ENCODE results near the gene CGB8. TPM values are rescaled to one million over a fixed set of nuclear protein-coding genes. Genes with fewer than 3 reads are reported as not detected.
"Not testable (repeated sequence)": the region's sequence is repeated elsewhere in the genome, so short reads cannot be mapped to it uniquely, and the experiment has no call there.

The CGB8 gene
- total and polyA plus RNA-seq, 5 experiments from 2014 or later: not detected

- POLR2A ChIA-PET: no interaction called here
- DNase-seq (no peak), ATAC-seq (no peak)
- no peak overlapping the region for H3K4me3 Mint-ChIP-seq
- H3K4me1 Mint-ChIP-seq: peaks cover 9 to 26% (median 20%) of the 10 kb centered on the region in 4 donors
- no peaks in the 10 kb centered on the region for H3K36me3 Mint-ChIP-seq
- no peaks in the 10 kb centered on the region for H3K9me3 Mint-ChIP-seq
- peaks cover 18 to 64% (median 37%) of the 10 kb centered on the region in 5 donors for H3K27me3 Mint-ChIP-seq
- no peak overlapping the region for H3K27ac Mint-ChIP-seq
Measured at GRCh38 chr19:49061000-49061399, 12.1 kb upstream of the CGB8 start.

GRCh38 chr19:49059053-49059452 is 10.1 kb upstream of the CGB8 start:
- Mint-ChIP-seq H3K4me1 (peaks cover 9 to 27% (median 18%) of the 10 kb centered on the region in 4 donors), H3K9me3 (no peaks in the 10 kb centered on the region), H3K36me3 (no peaks in the 10 kb centered on the region), H3K27me3 (peaks cover 14 to 51% (median 30%) of the 10 kb centered on the region in 5 donors), H3K4me3 (peak overlapping the region in 5 of 10 donors; percentile 10 to 75 (median 50)), H3K27ac (no peak overlapping the region)
- POLR2A ChIA-PET: interaction anchor here (0.5 kb wide), 1 partner anchor 618 kb away, joined by 3 read pairs; the partner anchor contains the start of gene PRMT1
- ATAC-seq: no peak
- no peak for DNase-seq

GRCh38 chr19:49058562-49058961 is 9.7 kb upstream of the CGB8 start:
- Mint-ChIP-seq H3K27me3 (peaks cover 14 to 46% (median 29%) of the 10 kb centered on the region in 5 donors), H3K27ac (no peak overlapping the region), H3K4me1 (peaks cover 9 to 27% (median 18%) of the 10 kb centered on the region in 4 donors), H3K4me3 (peak overlapping the region in 7 of 10 donors; percentile 10 to 95 (median 84)), H3K9me3 (no peaks in the 10 kb centered on the region), H3K36me3 (no peaks in the 10 kb centered on the region)
- POLR2A ChIA-PET: interaction anchor here (0.5 to 1.1 kb wide), 2 partner anchors 56 to 619 kb away, joined by 3 read pairs; partner anchors contain the start of genes LIN7B and PRMT1
- peak in 1 of 10 donors; percentile 13 for DNase-seq
- no peak for ATAC-seq

GRCh38 chr19:49057636-49058234 is 8.8 kb upstream of the CGB8 start, which contains the start of gene CGB7:
CGB7 (minus strand) TSS chr19:49057749; CDS start chr19:49055375, 2,374 bp downstream.
- Mint-ChIP-seq H3K4me3 (peak within 1 kb of the TSS; percentile 78 to 95 (median 90)), H3K9me3 (no peaks in the 10 kb centered on the region), H3K27me3 (peaks cover 14 to 40% (median 26%) of the 10 kb centered on the region in 5 donors), H3K27ac (peak within 1 kb of the TSS in 5 of 10 donors; percentile 13 to 81 (median 38)), H3K4me1 (peaks cover 9 to 27% (median 18%) of the 10 kb centered on the region in 4 donors), H3K36me3 (no peaks in the 10 kb centered on the region)
- DNase-seq (peak in 5 of 10 donors; percentile 16 to 51 (median 32)), ATAC-seq (peak; percentile 38 to 51)
- POLR2A ChIA-PET: interaction anchor here (0.6 to 1.1 kb wide), 3 partner anchors 56 to 428 kb away, joined by 3 to 5 read pairs (median 3); partner anchors contain the start of gene LIN7B

- H3K27ac Mint-ChIP-seq: peak overlapping the region in 3 of 10 donors; percentile 13 to 81 (median 28)
- peak overlapping the region; percentile 78 to 95 (median 90) for H3K4me3 Mint-ChIP-seq
- H3K36me3 Mint-ChIP-seq, H3K9me3 Mint-ChIP-seq: not testable (repeated sequence)
- H3K4me1 Mint-ChIP-seq: peaks cover 9 to 27% (median 18%) of the 10 kb centered on the region in 4 donors
- DNase-seq: peak in 2 of 10 donors; percentile 3 to 15
- POLR2A ChIA-PET: interaction anchor here (0.6 to 1.1 kb wide), 3 partner anchors 57 to 65 kb away, joined by 3 read pairs; partner anchors contain the start of genes GYS1 and LIN7B
- peaks cover 14 to 40% (median 26%) of the 10 kb centered on the region in 5 donors for H3K27me3 Mint-ChIP-seq
- ATAC-seq: peak; percentile 6 to 28
Measured at GRCh38 chr19:49056902-49057596, 8.1 kb upstream of the CGB8 start.

GRCh38 chr19:49056101-49056901 is 7.4 kb upstream of the CGB8 start:
- peak; percentile 16 to 72 (median 49) for DNase-seq
- POLR2A ChIA-PET: interaction anchor here (0.7 to 1.0 kb wide), 2 partner anchors 63 to 75 kb away, joined by 3 read pairs; partner anchors contain the start of gene GYS1
- Mint-ChIP-seq H3K4me3 (peak overlapping the region; percentile 78 to 95 (median 90)), H3K9me3 (no peaks in the 10 kb centered on the region), H3K27ac (peak overlapping the region in 1 of 10 donors; percentile 11), H3K4me1 (peaks cover 9 to 27% (median 18%) of the 10 kb centered on the region in 4 donors), H3K36me3 (no peaks in the 10 kb centered on the region), H3K27me3 (peaks cover 14 to 37% (median 26%) of the 10 kb centered on the region in 5 donors)
- peak; percentile 77 to 78 for ATAC-seq

- H3K9me3 Mint-ChIP-seq, H3K36me3 Mint-ChIP-seq, H3K27me3 Mint-ChIP-seq, H3K4me3 Mint-ChIP-seq, ATAC-seq, DNase-seq, POLR2A ChIA-PET, H3K27ac Mint-ChIP-seq, H3K4me1 Mint-ChIP-seq: not testable (repeated sequence)
Measured at GRCh38 chr19:49050376-49051033, 1.6 kb upstream of the CGB8 start.

- H3K36me3 Mint-ChIP-seq, H3K27me3 Mint-ChIP-seq, POLR2A ChIA-PET, ATAC-seq, DNase-seq, H3K4me3 Mint-ChIP-seq, H3K27ac Mint-ChIP-seq, H3K9me3 Mint-ChIP-seq, H3K4me1 Mint-ChIP-seq: not testable (repeated sequence)
Measured at GRCh38 chr19:49049834-49050233, 923 bp upstream of the CGB8 start.

- H3K9me3 Mint-ChIP-seq, POLR2A ChIA-PET, H3K4me1 Mint-ChIP-seq, H3K27me3 Mint-ChIP-seq, H3K4me3 Mint-ChIP-seq, H3K36me3 Mint-ChIP-seq, ATAC-seq, DNase-seq, H3K27ac Mint-ChIP-seq: not testable (repeated sequence)
Measured at GRCh38 chr19:49043548-49043947, 5.4 kb downstream of the CGB8 start, which contains the start of gene CGB5. CGB5 (plus strand) TSS chr19:49043848; CDS start chr19:49044210, 362 bp downstream.

GRCh38 chr19:49042666-49043065 is 6.2 kb downstream of the CGB8 start:
- ATAC-seq, H3K4me1 Mint-ChIP-seq, H3K36me3 Mint-ChIP-seq, H3K4me3 Mint-ChIP-seq, H3K27ac Mint-ChIP-seq, POLR2A ChIA-PET, H3K9me3 Mint-ChIP-seq, H3K27me3 Mint-ChIP-seq, DNase-seq: not testable (repeated sequence)

GRCh38 chr19:49042177-49042576 is 6.7 kb downstream of the CGB8 start:
- H3K27ac Mint-ChIP-seq: no peak overlapping the region
- H3K4me3 Mint-ChIP-seq: no peak overlapping the region
- no peak for DNase-seq
- no peaks in the 10 kb centered on the region for H3K9me3 Mint-ChIP-seq
- no peaks in the 10 kb centered on the region for H3K4me1 Mint-ChIP-seq
- POLR2A ChIA-PET: no interaction called here
- peaks cover 0 to 3% (median 0%) of the 10 kb centered on the region in 5 donors for H3K27me3 Mint-ChIP-seq
- ATAC-seq: no peak
- H3K36me3 Mint-ChIP-seq: no peaks in the 10 kb centered on the region

GRCh38 chr19:49039736-49040135 is 9.2 kb downstream of the CGB8 start:
- H3K27me3 Mint-ChIP-seq, DNase-seq, ATAC-seq, H3K4me1 Mint-ChIP-seq, H3K36me3 Mint-ChIP-seq, H3K4me3 Mint-ChIP-seq, H3K9me3 Mint-ChIP-seq, POLR2A ChIA-PET: not testable (repeated sequence)
- peak overlapping the region in 1 of 10 donors; percentile 11 for H3K27ac Mint-ChIP-seq

Measured in naive thymus-derived CD8-positive, alpha-beta T cell (primary cell).